H1 (cell line): ENCODE data around the gene BCL3. TPM values are rescaled to one million over a fixed set of nuclear protein-coding genes. Genes with fewer than 3 reads are reported as not detected.

ENCODE experiments used
- CTCF ChIA-PET: fragments of 300-600 bp; sonication (Branson Sonifier 250); formaldehyde crosslinking; loops from one replicate; lab custom pipeline; 2021; ENCODE audit not compliant: partially characterized antibody; lab: Charles Lee
- POLR2A ChIA-PET: fragments of 300-600 bp; sonication (Branson Sonifier 250); formaldehyde crosslinking; loops from one replicate; lab custom pipeline; 2021; ENCODE audit warnings: inconsistent platforms; ENCODE audit not compliant: partially characterized antibody; lab: Charles Lee
- DNase-seq, 2 experiments: peaks; one replicate each; pipeline versions ENCODE4 v3.0.0 to v3.0.0-alpha.2; 2010 to 2022; ENCODE audit warnings: low spot score in 2 of 2, low read depth in 1 of 2, mixed read lengths in 1 of 2
- FAIRE-seq: peaks from 2 replicates; lab custom pipeline; 2011; peaks lifted over from hg19 to GRCh38; lab: Jason Lieb, UNC
- H2AFZ ChIP-seq: 2 replicates; pipeline ENCODE4 v1.8.1; 2012; ENCODE audit warnings: low read length, inconsistent platforms
- H2AK5ac ChIP-seq: 2 replicates; pipeline ENCODE4 v1.6.1; 2013; ENCODE audit warnings: low read depth, low read length
- H2BK120ac ChIP-seq: replicated peaks from 2 replicates; pipeline ENCODE3; 2013; ENCODE audit warnings: low read depth, low read length, inconsistent platforms
- H2BK12ac ChIP-seq: 2 replicates; pipeline ENCODE4 v1.6.1; 2013; ENCODE audit warnings: low read depth, low read length
- H2BK15ac ChIP-seq: 2 replicates; pipeline ENCODE4 v1.6.1; 2013; ENCODE audit warnings: low read length
- H2BK20ac ChIP-seq: 2 replicates; pipeline ENCODE4 v1.6.1; 2013; ENCODE audit warnings: low read length
- H2BK5ac ChIP-seq: 2 replicates; pipeline ENCODE4 v1.6.1; 2013; ENCODE audit warnings: low read depth, low read length
- H3K14ac ChIP-seq: 2 replicates; pipeline ENCODE4 v1.6.1; 2013; ENCODE audit warnings: inconsistent platforms; ENCODE audit not compliant: insufficient read length
- H3K18ac ChIP-seq: 2 replicates; pipeline ENCODE4 v1.6.1; 2013; ENCODE audit warnings: low read length; ENCODE audit errors: extremely low read depth
- H3K23ac ChIP-seq: 2 replicates; pipeline ENCODE4 v1.6.1; 2013; ENCODE audit warnings: inconsistent platforms; ENCODE audit not compliant: insufficient read length
- H3K23me2 ChIP-seq: 2 replicates; pipeline ENCODE4 v1.6.1; 2013; ENCODE audit warnings: low read depth, low read length
- H3K27ac ChIP-seq: 2 replicates; pipeline ENCODE4 v1.6.1; 2011; ENCODE audit warnings: low read depth, low read length, inconsistent platforms
- H3K27me3 ChIP-seq, 4 experiments: replicated peaks in 1 of 4; 1 replicate in 1 of 4; 2 replicates in 3 of 4; pipeline versions ENCODE4 v1.6.1 to v1.8.1; 2011 to 2013; ENCODE audit warnings: low read length in 3 of 4, mild to moderate bottlenecking in 3 of 4, inconsistent platforms in 2 of 4, mixed read lengths in 2 of 4, moderate library complexity in 1 of 4; ENCODE audit not compliant: control insufficient read depth in 3 of 4, insufficient read depth in 3 of 4; ENCODE audit errors: extremely low read depth in 1 of 4
- H3K36me3 ChIP-seq, 4 experiments: 2 replicates each; pipeline versions ENCODE4 v1.6.1 to v1.8.1; 2011 to 2013; ENCODE audit warnings: mild to moderate bottlenecking in 4 of 4, low read length in 3 of 4, moderate library complexity in 2 of 4, control low read depth in 1 of 4, inconsistent platforms in 1 of 4; ENCODE audit not compliant: insufficient read depth in 4 of 4, control insufficient read depth in 2 of 4
- H3K4ac ChIP-seq: replicated peaks from 2 replicates; pipeline ENCODE3; 2013; ENCODE audit warnings: low read length, low read depth, mixed read lengths, inconsistent platforms; ENCODE audit not compliant: insufficient read length
- H3K4me1 ChIP-seq, 4 experiments: replicated peaks in 1 of 4; 1 replicate in 1 of 4; 2 replicates in 3 of 4; pipeline versions ENCODE4 v1.6.1 to v1.8.1; 2011 to 2013; ENCODE audit warnings: low read length in 3 of 4, inconsistent platforms in 2 of 4, mixed read lengths in 1 of 4; ENCODE audit not compliant: insufficient read depth in 4 of 4, control insufficient read depth in 3 of 4
- H3K4me2 ChIP-seq, 2 experiments: 2 replicates each; pipeline versions ENCODE4 v1.6.1 to v1.8.1; 2011 to 2013; ENCODE audit warnings: low read depth in 2 of 2, low read length in 2 of 2, control low read depth in 1 of 2, inconsistent platforms in 1 of 2, mild to moderate bottlenecking in 1 of 2; ENCODE audit not compliant: insufficient read depth in 1 of 2
- H3K4me3 ChIP-seq, 4 experiments: fragments of 200-600, 300-600 bp in 1 of 4; sonication (generic), shearing (Covaris generic), sonication (Bioruptor Twin) in 1 of 4; 2 replicates each; pipeline versions ENCODE4 v1.5.1 to v1.8.1; 2011 to 2016; ENCODE audit warnings: low read length in 4 of 4, low read depth in 3 of 4, control low read depth in 2 of 4, inconsistent platforms in 2 of 4, mild to moderate bottlenecking in 2 of 4, mixed read lengths in 1 of 4, moderate library complexity in 1 of 4; ENCODE audit not compliant: insufficient read depth in 2 of 4; ENCODE audit errors: extremely low read depth in 1 of 4
- H3K56ac ChIP-seq: replicated peaks from 2 replicates; pipeline ENCODE3; 2013; ENCODE audit warnings: low read depth, mild to moderate bottlenecking, mixed read lengths, low read length, inconsistent platforms; ENCODE audit not compliant: insufficient read length
- H3K79me1 ChIP-seq: 2 replicates; pipeline ENCODE4 v1.6.1; 2013; ENCODE audit warnings: low read depth, low read length, control low read depth
- H3K79me2 ChIP-seq, 2 experiments: 2 replicates each; pipeline versions ENCODE4 v1.6.1 to v1.8.1; 2012 to 2013; ENCODE audit warnings: low read length in 2 of 2, mild to moderate bottlenecking in 2 of 2, inconsistent platforms in 1 of 2; ENCODE audit not compliant: insufficient read depth in 2 of 2, control insufficient read depth in 1 of 2
- H3K9ac ChIP-seq, 4 experiments: replicated peaks in 1 of 4; 1 replicate in 1 of 4; 2 replicates in 3 of 4; pipeline versions ENCODE4 v1.6.1 to v1.8.1; 2011 to 2013; ENCODE audit warnings: low read depth in 3 of 4, low read length in 3 of 4, control low read depth in 2 of 4, mild to moderate bottlenecking in 2 of 4, moderate library complexity in 2 of 4, inconsistent platforms in 1 of 4; ENCODE audit errors: extremely low read depth in 1 of 4
- H3K9me3 ChIP-seq, 2 experiments: 2 replicates each; pipeline versions ENCODE4 v1.6.1 to v1.8.1; 2012 to 2013; ENCODE audit warnings: mild to moderate bottlenecking in 2 of 2, moderate library complexity in 2 of 2, control low read depth in 1 of 2, inconsistent platforms in 1 of 2, low read depth in 1 of 2, low read length in 1 of 2, mixed read lengths in 1 of 2; ENCODE audit not compliant: insufficient read depth in 2 of 2
- H4K20me1 ChIP-seq, 2 experiments: replicated peaks in 1 of 2; 2 replicates each; pipeline versions ENCODE3 to v1.8.1; 2011 to 2013; ENCODE audit warnings: inconsistent platforms in 2 of 2, low read length in 2 of 2, mild to moderate bottlenecking in 1 of 2; ENCODE audit not compliant: insufficient read depth in 2 of 2, control insufficient read depth in 1 of 2
- H4K5ac ChIP-seq: 2 replicates; pipeline ENCODE4 v1.6.1; 2013; ENCODE audit warnings: low read length, low read depth, mixed read lengths, inconsistent platforms; ENCODE audit not compliant: insufficient read length
- H4K8ac ChIP-seq: 2 replicates; pipeline ENCODE4 v1.8.0; 2013; ENCODE audit warnings: mild to moderate bottlenecking, moderate library complexity, low read length, inconsistent platforms; ENCODE audit not compliant: insufficient read depth; ENCODE audit errors: extremely low read depth
- H4K91ac ChIP-seq: replicated peaks from 2 replicates; pipeline ENCODE3; 2013; ENCODE audit warnings: low read length, mixed read lengths, inconsistent platforms; ENCODE audit not compliant: insufficient read length
- ASH2L ChIP-seq: fragments of 200-600, 300-600 bp; sonication (generic); IDR thresholded peaks from one replicate; pipeline ENCODE4 v1.7.1; 2017; ENCODE audit warnings: low read length
- CBX5 ChIP-seq: fragments of 300-800, 300-1000 bp; sonication (generic); IDR thresholded peaks from 2 replicates; pipeline ENCODE4 v1.7.1; 2016; ENCODE audit warnings: antibody characterized with exemption, low read length, low read depth
- CREB1 ChIP-seq: IDR thresholded peaks from 2 replicates; pipeline ENCODE4 v1.6.1; 2012; ENCODE audit warnings: inconsistent platforms
- JUND ChIP-seq: IDR thresholded peaks from 2 replicates; pipeline ENCODE4 v1.6.1; 2011; ENCODE audit warnings: mild to moderate bottlenecking, improper control_type of control experiment, low read length
- KDM1A ChIP-seq: fragments of 200-600, 300-600 bp; sonication (generic); IDR thresholded peaks from 2 replicates; pipeline ENCODE4 v1.7.1; 2016; ENCODE audit warnings: mild to moderate bottlenecking, low read length, borderline replicate concordance
- KDM4A ChIP-seq: IDR thresholded peaks from one replicate; pipeline ENCODE4 v1.7.1; 2012; ENCODE audit warnings: low read depth, mild to moderate bottlenecking, moderate library complexity, low read length, inconsistent platforms; ENCODE audit not compliant: severe bottlenecking
- MAFK ChIP-seq: IDR thresholded peaks from 2 replicates; pipeline ENCODE4 v1.6.1; 2012; ENCODE audit warnings: low read depth, mild to moderate bottlenecking, improper control_type of control experiment, low read length
- MAX ChIP-seq: IDR thresholded peaks from 2 replicates; pipeline ENCODE4 v1.6.1; 2012; ENCODE audit warnings: inconsistent platforms
- NANOG ChIP-seq: IDR thresholded peaks from 2 replicates; pipeline ENCODE4 v1.6.1; 2011; ENCODE audit warnings: low read length, low read depth, mild to moderate bottlenecking, inconsistent platforms; ENCODE audit not compliant: insufficient read depth, poor library complexity, severe bottlenecking
- SIN3A ChIP-seq, 2 experiments: IDR thresholded peaks in 1 of 2; conservative IDR thresholded peaks in 1 of 2; 2 replicates each; pipeline ENCODE4 v1.6.1; 2011 to 2012; ENCODE audit warnings: low read length in 2 of 2, improper control_type of control experiment in 1 of 2, low read depth in 1 of 2, mild to moderate bottlenecking in 1 of 2
- SP1 ChIP-seq: IDR thresholded peaks from 2 replicates; pipeline ENCODE4 v1.6.1; 2011; ENCODE audit warnings: low read depth, low read length
- WGBS, 2 experiments: shearing (Covaris generic) in 1 of 2; methylation state at CpG; one replicate each; pipeline versions ENCODE4 v1.1.6 to v1.1.7; 2013 to 2015; ENCODE audit warnings: low lambda C conversion rate in 2 of 2, mixed read lengths in 2 of 2, inconsistent platforms in 1 of 2, low coverage in 1 of 2, missing lambda C conversion rate in 1 of 2; ENCODE audit not compliant: insufficient replicate concordance in 2 of 2, insufficient coverage in 1 of 2, insufficient read length in 1 of 2; ENCODE audit errors: extremely low coverage in 1 of 2, missing lambda C conversion rate in 1 of 2; 5-methylcytosine and 5-hydroxymethylcytosine counted together
- polyA plus RNA-seq, 7 experiments: library from polyadenylated mRNA; depleted of rRNA in 3 of 7; stranded (reverse) in 5 of 7; unstranded in 2 of 7; fragments of >200 nt in 5 of 7; fragments of 200-250 nt in 2 of 7; gene quantifications; 1 replicate in 5 of 7; 2 replicates in 1 of 7; 4 replicates in 1 of 7; pipeline versions ENCODE4 v1.2.1 to v1.2.3, GENCODE V29; 2011 to 2013; ENCODE audit warnings: missing spikeins in 2 of 7, mixed read lengths in 2 of 7
- total RNA-seq: library from RNA; stranded (reverse); fragmentation: NEBNext Ultra II Directional; extraction: Animal tissue kit (Norgen Biotek cat#: 25700); gene quantifications from 2 replicates; pipeline ENCODE4 v1.2.1, GENCODE V29; 2021

The BCL3 gene
- total and polyA plus RNA-seq, 2 of the 8 experiments (the other 6 are each of a cell fraction or from before 2014, with no cell fraction given): 0.88 to 2.4 TPM

DNA sequence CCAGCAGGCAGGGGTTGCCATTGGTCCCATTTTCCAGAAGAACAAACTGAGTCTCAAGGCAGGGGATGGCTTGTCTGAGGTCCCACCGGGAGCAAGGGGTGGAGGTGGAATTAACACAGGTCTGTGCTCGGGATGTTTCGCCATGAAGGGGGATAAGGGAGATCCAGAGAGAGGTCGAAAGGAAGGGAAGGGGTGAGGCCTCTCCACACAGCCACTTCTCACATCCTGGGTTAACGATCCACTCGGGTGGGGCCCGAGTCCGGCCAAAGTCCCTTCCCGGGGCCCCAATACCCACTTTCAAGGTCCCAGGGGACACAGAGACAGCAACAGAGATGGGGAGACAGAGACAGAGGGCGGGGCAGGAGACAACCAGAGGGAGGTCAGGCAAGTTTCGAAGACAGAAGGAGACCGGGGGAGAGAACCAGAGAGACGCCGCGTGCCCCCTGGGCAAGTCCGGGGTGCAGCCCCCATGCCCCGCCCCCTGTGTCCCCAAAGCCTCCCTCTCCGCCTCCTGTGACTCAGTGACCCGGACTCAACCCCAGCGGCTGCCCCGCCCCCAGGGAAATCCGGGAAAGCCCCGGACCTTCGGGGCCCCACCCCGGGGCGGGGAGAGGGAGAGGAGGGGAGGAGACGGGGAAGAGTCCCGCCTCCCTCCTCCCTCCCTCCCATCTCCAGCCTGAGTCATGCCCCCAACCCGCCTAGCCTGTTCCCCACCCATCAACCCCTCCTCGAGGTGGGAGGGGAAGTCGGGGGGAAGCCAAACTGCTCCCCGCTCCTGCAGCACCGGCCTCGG, 1.4 kb upstream of the BCL3 start:
- Histone ChIP-seq H3K23ac (no peak overlapping the region), H3K36me3 (no peaks in the 10 kb centered on the region), H2AFZ (no peak overlapping the region), H3K4me3 (peak overlapping the region; percentile 43 to 65 (median 52)), H3K9me3 (no peaks in the 10 kb centered on the region), H3K56ac (no peak overlapping the region), H3K14ac (no peak overlapping the region), H2BK15ac (0 out of 2 replicates have a peak overlapping the region, but pooled peaks have one; percentile 8), H2BK12ac (peak overlapping the region; percentile 1; the same call in 1 of the 2 replicates), H4K20me1 (no peaks in the 10 kb centered on the region), H2AK5ac (no peak overlapping the region), H3K79me1 (no peaks in the 10 kb centered on the region), H4K5ac (no peak overlapping the region), H3K23me2 (peaks cover 12% of the 10 kb centered on the region), H3K4me1 (peaks cover 0 to 3% (median 1%) of the 10 kb centered on the region in 4 experiments; a peak in 2 of 7 replicates), H3K4ac (no peak overlapping the region), H2BK120ac (no peak overlapping the region), H4K8ac (no peak overlapping the region), H3K18ac (peak overlapping the region; percentile 85; the same call in 1 of the 2 replicates), H3K9ac (no peak overlapping the region), H3K27ac (no peak overlapping the region), H3K4me2 (peak overlapping the region; percentile 96), H2BK20ac (no peak overlapping the region), H3K79me2 (no peaks in the 10 kb centered on the region), H3K27me3 (peaks cover 22 to 61% (median 46%) of the 10 kb centered on the region in 4 experiments), H4K91ac (no peak overlapping the region), H2BK5ac (no peak overlapping the region)
- DNase-seq (peak in 1 of 2 experiments; percentile 92), FAIRE-seq (no peak)
- ChIA-PET POLR2A (no interaction called here), CTCF (interaction anchor here (9.4 kb wide), 1 partner anchor 24 kb away, joined by 91 read pairs; no protein-coding TSS in a partner anchor)
- 21% methylated on average over 14 of the region's 34 CpGs; no CpG with 5 or more reads in 1 of the 2 experiments for WGBS, 2 experiments
- TF ChIP-seq JUND: peak; percentile 60; the same call in 1 of the 2 replicates
- no peak for TF ChIP-seq NANOG
- 0 out of 2 replicates have a peak, but pooled peaks have one; percentile 10 for TF ChIP-seq CREB1
- peak; percentile 65; the same call in 1 of the 2 replicates for TF ChIP-seq SP1
- TF ChIP-seq KDM4A: no peak
- peak; percentile 32 for TF ChIP-seq ASH2L
- peak in 1 of 2 experiments; percentile 14; a peak in 1 of 4 replicates for TF ChIP-seq SIN3A (conservative IDR thresholded peaks at IDR 0.05 in 1 of 2, IDR thresholded peaks at IDR 0.05 in 1 of 2; ENCODE audit: low read depth in 1 of 2, low read length in 2 of 2)
- TF ChIP-seq CBX5: no peak
- peak; percentile 22; the same call in 1 of the 2 replicates for TF ChIP-seq MAFK
- TF ChIP-seq KDM1A: peak; percentile 77; the same call in 1 of the 2 replicates
- peak; percentile 8; the same call in 1 of the 2 replicates for TF ChIP-seq MAX
